ENCODE data around the gene CASP14.
A peak's percentile ranks its signal among the peaks of the same experiment; 100 is the strongest.

DNA sequence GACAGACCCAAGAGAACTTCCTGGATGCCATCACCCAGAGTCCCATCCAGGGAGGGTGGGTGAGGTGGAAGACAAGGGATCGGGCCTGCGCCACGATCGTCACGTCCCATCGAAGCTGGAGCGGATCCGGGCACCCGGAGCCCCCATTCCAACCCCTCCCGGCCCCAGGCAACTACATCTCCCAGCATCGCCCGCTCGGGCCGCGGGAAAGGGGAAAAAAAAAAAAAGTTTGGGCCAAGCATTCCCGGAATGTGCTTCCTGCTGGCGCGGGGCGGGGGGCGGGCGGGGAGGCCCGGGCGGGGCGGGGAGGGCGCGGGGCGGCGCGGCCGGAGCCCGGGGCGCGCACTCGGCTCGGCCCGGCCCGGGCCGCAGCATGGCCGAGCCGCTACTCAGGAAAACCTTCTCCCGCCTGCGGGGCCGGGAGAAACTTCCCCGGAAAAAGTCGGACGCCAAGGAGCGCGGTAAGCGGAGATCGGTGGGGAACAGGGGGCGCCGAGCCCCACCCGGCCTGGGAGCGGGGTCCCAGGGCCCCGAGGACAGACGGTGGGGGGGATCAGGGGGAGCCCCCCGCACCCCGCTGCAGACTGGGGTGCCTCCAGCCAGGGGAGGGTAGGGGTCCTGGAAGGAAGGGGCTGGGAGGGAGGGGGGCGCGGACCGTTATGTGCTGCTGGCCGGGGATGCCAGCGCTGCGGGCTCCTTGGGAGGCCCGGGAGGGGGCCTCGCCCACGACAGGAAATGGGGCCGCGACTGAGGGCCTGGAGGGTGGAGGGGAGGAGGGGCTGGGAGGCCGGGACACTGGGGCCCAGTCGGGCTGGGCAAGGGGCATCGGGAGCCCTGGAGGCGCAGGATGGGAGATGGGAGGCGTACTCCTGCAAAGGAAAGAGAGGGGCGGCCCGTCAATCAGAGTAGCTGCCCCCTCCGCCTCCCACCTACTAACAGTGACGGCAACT, 58.1 kb downstream of the CASP14 start, which contains the start of gene SYDE1:
- TF ChIP-seq, protein P1, sequence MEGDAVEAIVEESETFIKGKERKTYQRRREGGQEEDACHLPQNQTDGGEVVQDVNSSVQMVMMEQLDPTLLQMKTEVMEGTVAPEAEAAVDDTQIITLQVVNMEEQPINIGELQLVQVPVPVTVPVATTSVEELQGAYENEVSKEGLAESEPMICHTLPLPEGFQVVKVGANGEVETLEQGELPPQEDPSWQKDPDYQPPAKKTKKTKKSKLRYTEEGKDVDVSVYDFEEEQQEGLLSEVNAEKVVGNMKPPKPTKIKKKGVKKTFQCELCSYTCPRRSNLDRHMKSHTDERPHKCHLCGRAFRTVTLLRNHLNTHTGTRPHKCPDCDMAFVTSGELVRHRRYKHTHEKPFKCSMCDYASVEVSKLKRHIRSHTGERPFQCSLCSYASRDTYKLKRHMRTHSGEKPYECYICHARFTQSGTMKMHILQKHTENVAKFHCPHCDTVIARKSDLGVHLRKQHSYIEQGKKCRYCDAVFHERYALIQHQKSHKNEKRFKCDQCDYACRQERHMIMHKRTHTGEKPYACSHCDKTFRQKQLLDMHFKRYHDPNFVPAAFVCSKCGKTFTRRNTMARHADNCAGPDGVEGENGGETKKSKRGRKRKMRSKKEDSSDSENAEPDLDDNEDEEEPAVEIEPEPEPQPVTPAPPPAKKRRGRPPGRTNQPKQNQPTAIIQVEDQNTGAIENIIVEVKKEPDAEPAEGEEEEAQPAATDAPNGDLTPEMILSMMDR (IDR thresholded peaks at IDR 0.05), result no peak
- TF ChIP-seq POLR2A (IDR thresholded peaks at IDR 0.05), result peak; percentile 29 to 64
